Measurements from ENCODE around the gene CD46. TPM values are rescaled to one million over a fixed set of nuclear protein-coding genes. Genes with fewer than 3 reads are reported as not detected.

The CD46 gene
- total RNA-seq, 1 donor from 2014 or later = 214 TPM

GRCh38 chr1:207810606-207811295, 58.9 kb downstream of the CD46 start:
- TF ChIP-seq CTCF (IDR thresholded peaks at IDR 0.05; ENCODE audit: unreplicated experiment) = no peak
- Mint-ChIP-seq H3K4me3 (ENCODE audit: low read depth) (no peak overlapping the region), H3K27ac (no peak overlapping the region), H3K4me1 (ENCODE audit: low read depth) (peaks cover 12% of the 10 kb centered on the region), H3K9me3 (ENCODE audit: low read depth) (no peaks in the 10 kb centered on the region), H3K27me3 (no peaks in the 10 kb centered on the region), H3K36me3 (ENCODE audit: insufficient read depth) (peaks cover 3% of the 10 kb centered on the region)
- DNase-seq (ENCODE audit: low spot score, unreplicated experiment) = no peak

- peaks cover 12% of the 10 kb centered on the region for H3K4me1 Mint-ChIP-seq (ENCODE audit: low read depth)
- H3K27me3 Mint-ChIP-seq = no peaks in the 10 kb centered on the region
- no peak overlapping the region for H3K4me3 Mint-ChIP-seq (ENCODE audit: low read depth)
- no peaks in the 10 kb centered on the region for H3K9me3 Mint-ChIP-seq (ENCODE audit: low read depth)
- peaks cover 2% of the 10 kb centered on the region for H3K36me3 Mint-ChIP-seq (ENCODE audit: insufficient read depth)
- no peak for TF ChIP-seq CTCF (IDR thresholded peaks at IDR 0.05; ENCODE audit: unreplicated experiment)
- H3K27ac Mint-ChIP-seq = no peak overlapping the region
- DNase-seq (ENCODE audit: low spot score, unreplicated experiment) = no peak
Observed at GRCh38 chr1:207811319-207811718, 59.5 kb downstream of the CD46 start.

- Mint-ChIP-seq H3K27ac (no peak overlapping the region), H3K4me3 (ENCODE audit: low read depth) (no peak overlapping the region), H3K4me1 (ENCODE audit: low read depth) (peaks cover 12% of the 10 kb centered on the region), H3K27me3 (no peaks in the 10 kb centered on the region), H3K9me3 (ENCODE audit: low read depth) (no peaks in the 10 kb centered on the region), H3K36me3 (ENCODE audit: insufficient read depth) (peaks cover 4% of the 10 kb centered on the region)
- TF ChIP-seq CTCF (IDR thresholded peaks at IDR 0.05; ENCODE audit: unreplicated experiment) = peak; percentile 42
- DNase-seq (ENCODE audit: low spot score, unreplicated experiment) = no peak
Observed at GRCh38 chr1:207811920-207812720, 60.3 kb downstream of the CD46 start.

- Mint-ChIP-seq H3K4me1 (ENCODE audit: low read depth) (peaks cover 10% of the 10 kb centered on the region), H3K36me3 (ENCODE audit: insufficient read depth) (peaks cover 7% of the 10 kb centered on the region), H3K4me3 (ENCODE audit: low read depth) (no peak overlapping the region), H3K27ac (no peak overlapping the region), H3K27me3 (no peaks in the 10 kb centered on the region), H3K9me3 (ENCODE audit: low read depth) (no peaks in the 10 kb centered on the region)
- TF ChIP-seq CTCF (IDR thresholded peaks at IDR 0.05; ENCODE audit: unreplicated experiment) = no peak
- no peak for DNase-seq (ENCODE audit: low spot score, unreplicated experiment)
Observed at GRCh38 chr1:207812778-207813511, 61.1 kb downstream of the CD46 start.

- no peak for DNase-seq (ENCODE audit: low spot score, unreplicated experiment)
- Mint-ChIP-seq H3K4me1 (ENCODE audit: low read depth) (peaks cover 4% of the 10 kb centered on the region), H3K9me3 (ENCODE audit: low read depth) (no peaks in the 10 kb centered on the region), H3K4me3 (ENCODE audit: low read depth) (no peak overlapping the region), H3K27me3 (no peaks in the 10 kb centered on the region), H3K36me3 (ENCODE audit: insufficient read depth) (peaks cover 7% of the 10 kb centered on the region), H3K27ac (no peak overlapping the region)
- TF ChIP-seq CTCF (IDR thresholded peaks at IDR 0.05; ENCODE audit: unreplicated experiment) = no peak
Observed at GRCh38 chr1:207813512-207813881, 61.6 kb downstream of the CD46 start.
